ENCODE data around the gene MAST4.

Gene MAST4

DNA sequence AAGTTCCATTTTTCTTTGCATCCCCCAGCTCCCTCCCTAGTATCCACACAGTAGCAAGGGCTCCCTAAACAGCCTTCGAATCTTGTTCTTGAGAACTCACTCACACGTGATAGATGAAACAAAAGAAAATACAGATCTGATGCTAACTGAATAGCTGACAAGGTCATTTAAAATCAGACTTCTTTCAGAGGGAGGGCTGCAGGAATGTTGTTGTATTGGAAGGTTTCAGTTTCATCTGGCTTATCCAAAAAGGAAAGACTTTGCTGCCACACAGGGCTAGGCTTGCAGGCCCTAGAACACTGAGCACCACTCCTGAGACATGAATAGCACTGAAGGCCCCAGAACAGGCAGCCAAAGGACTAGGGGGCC is 597.2 kb downstream of the MAST4 start:
- no peaks in the 10 kb centered on the region for H4K20me1 ChIP-seq (ENCODE audit: insufficient read depth, low read length)
- H3K4me1 ChIP-seq (ENCODE audit: low read length), result no peaks in the 10 kb centered on the region
- H3K79me2 ChIP-seq (ENCODE audit: low read length), result no peaks in the 10 kb centered on the region
- TF ChIP-seq, protein P1, sequence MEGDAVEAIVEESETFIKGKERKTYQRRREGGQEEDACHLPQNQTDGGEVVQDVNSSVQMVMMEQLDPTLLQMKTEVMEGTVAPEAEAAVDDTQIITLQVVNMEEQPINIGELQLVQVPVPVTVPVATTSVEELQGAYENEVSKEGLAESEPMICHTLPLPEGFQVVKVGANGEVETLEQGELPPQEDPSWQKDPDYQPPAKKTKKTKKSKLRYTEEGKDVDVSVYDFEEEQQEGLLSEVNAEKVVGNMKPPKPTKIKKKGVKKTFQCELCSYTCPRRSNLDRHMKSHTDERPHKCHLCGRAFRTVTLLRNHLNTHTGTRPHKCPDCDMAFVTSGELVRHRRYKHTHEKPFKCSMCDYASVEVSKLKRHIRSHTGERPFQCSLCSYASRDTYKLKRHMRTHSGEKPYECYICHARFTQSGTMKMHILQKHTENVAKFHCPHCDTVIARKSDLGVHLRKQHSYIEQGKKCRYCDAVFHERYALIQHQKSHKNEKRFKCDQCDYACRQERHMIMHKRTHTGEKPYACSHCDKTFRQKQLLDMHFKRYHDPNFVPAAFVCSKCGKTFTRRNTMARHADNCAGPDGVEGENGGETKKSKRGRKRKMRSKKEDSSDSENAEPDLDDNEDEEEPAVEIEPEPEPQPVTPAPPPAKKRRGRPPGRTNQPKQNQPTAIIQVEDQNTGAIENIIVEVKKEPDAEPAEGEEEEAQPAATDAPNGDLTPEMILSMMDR (IDR thresholded peaks at IDR 0.05; ENCODE audit: low read length), result no peak
- TF ChIP-seq EZH2 (optimal IDR thresholded peaks at IDR 0.05; ENCODE audit: low read depth, low read length) (no peak), EZH2phosphoT487 (IDR thresholded peaks at IDR 0.05; ENCODE audit: low read length) (no peak)
- no peaks in the 10 kb centered on the region for H3K36me3 ChIP-seq (replicated peaks; ENCODE audit: insufficient read depth, low read length)
- no peak overlapping the region for H3K9ac ChIP-seq (ENCODE audit: low read length)
- H3K9me3 ChIP-seq (replicated peaks; ENCODE audit: insufficient read depth, low read length), result no peaks in the 10 kb centered on the region
- no peak overlapping the region for H3K4me3 ChIP-seq (ENCODE audit: low read length)
- H2AFZ ChIP-seq (ENCODE audit: low read length), result no peak overlapping the region
- no peak overlapping the region for H3K4me2 ChIP-seq (ENCODE audit: low read depth, low read length)
- no peaks in the 10 kb centered on the region for H3F3A ChIP-seq (ENCODE audit: insufficient read depth, low read length)
- no peak overlapping the region for H3K27ac ChIP-seq (ENCODE audit: low read length)
- DNase-seq, result no peak
- H3K9me2 ChIP-seq (replicated peaks; ENCODE audit: insufficient read depth, low read length), result no peaks in the 10 kb centered on the region
- no peaks in the 10 kb centered on the region for H3K27me3 ChIP-seq (replicated peaks; ENCODE audit: insufficient read depth, low read length)

DNA sequence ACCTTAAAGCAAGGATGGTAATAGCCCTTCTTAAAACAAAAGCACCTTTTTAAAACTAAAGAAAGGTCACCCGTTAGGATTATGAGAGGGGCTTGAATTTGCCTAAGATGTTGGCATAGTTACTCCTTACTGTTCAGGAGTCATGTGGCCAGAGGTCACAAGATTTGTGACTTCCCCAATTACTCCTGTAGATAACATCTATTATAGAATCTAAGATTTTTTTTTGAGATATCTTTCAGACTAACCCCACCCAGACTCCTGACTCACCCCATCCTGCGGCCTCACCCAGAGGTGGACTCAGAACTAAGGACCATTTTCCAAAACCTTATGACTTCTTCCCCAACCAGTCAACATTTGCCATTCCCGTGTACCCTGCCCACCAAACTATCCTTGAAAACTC is 598.0 kb downstream of the MAST4 start:
- Histone ChIP-seq H3K79me2 (ENCODE audit: low read length) (no peaks in the 10 kb centered on the region), H3K36me3 (replicated peaks; ENCODE audit: insufficient read depth, low read length) (no peaks in the 10 kb centered on the region), H3F3A (ENCODE audit: insufficient read depth, low read length) (no peaks in the 10 kb centered on the region), H3K4me1 (ENCODE audit: low read length) (no peaks in the 10 kb centered on the region), H4K20me1 (ENCODE audit: insufficient read depth, low read length) (no peaks in the 10 kb centered on the region), H2AFZ (ENCODE audit: low read length) (no peak overlapping the region), H3K27me3 (replicated peaks; ENCODE audit: insufficient read depth, low read length) (no peaks in the 10 kb centered on the region), H3K9me3 (replicated peaks; ENCODE audit: insufficient read depth, low read length) (no peaks in the 10 kb centered on the region), H3K9me2 (replicated peaks; ENCODE audit: insufficient read depth, low read length) (no peaks in the 10 kb centered on the region), H3K4me3 (ENCODE audit: low read length) (no peak overlapping the region), H3K4me2 (ENCODE audit: low read depth, low read length) (no peak overlapping the region), H3K9ac (ENCODE audit: low read length) (no peak overlapping the region), H3K27ac (ENCODE audit: low read length) (no peak overlapping the region)
- DNase-seq, result no peak
- TF ChIP-seq, protein P1 (IDR thresholded peaks at IDR 0.05; ENCODE audit: low read length), result no peak
- no peak for TF ChIP-seq EZH2phosphoT487 (IDR thresholded peaks at IDR 0.05; ENCODE audit: low read length)
- TF ChIP-seq EZH2 (optimal IDR thresholded peaks at IDR 0.05; ENCODE audit: low read depth, low read length), result no peak

DNA sequence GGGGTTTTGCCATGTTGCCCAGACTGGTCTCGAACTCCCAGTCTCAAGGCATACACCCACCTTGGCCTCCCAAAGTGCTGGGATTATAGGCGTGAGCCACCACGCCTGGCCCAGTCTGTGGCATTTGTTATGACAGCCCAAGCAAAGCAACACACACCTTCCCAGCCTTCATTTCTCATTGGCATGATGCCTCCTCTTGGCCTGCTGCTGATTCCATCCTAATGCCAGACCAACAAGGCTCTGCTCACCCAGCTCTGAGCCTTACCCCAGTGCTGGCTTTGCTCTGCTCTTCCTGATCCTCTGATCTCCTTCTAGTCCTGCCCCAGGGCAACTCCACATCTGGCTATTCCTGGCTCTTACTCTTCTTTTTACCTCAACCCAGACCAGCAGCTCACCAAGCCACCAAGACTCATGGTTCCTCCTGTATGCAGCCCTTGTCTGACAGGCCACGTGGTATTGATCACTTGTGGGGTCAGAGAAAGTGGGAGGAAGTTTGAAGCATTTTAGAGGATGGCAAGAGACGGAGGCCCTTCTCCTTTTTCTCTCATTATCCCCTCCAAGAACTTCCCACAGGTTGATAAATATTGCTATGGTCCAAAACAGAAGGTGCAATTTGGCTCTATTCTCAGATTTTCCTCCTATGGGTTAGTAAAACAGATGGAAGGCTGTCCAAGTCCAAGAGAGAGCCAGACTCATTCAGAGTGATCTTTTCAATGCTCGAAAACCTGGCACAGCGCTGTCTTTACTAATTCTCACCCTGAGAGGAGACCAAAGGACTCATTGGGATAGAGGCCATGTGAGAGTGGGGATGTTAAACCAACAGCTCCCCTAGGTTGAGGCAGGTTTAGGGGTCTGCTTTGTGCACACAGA is 599.4 kb downstream of the MAST4 start:
- H3K9me2 ChIP-seq (replicated peaks; ENCODE audit: insufficient read depth, low read length), result no peaks in the 10 kb centered on the region
- TF ChIP-seq, protein P1 (IDR thresholded peaks at IDR 0.05; ENCODE audit: low read length), result no peak
- no peak for TF ChIP-seq EZH2 (optimal IDR thresholded peaks at IDR 0.05; ENCODE audit: low read depth, low read length)
- TF ChIP-seq EZH2phosphoT487 (IDR thresholded peaks at IDR 0.05; ENCODE audit: low read length), result no peak
- no peak overlapping the region for H3K4me3 ChIP-seq (ENCODE audit: low read length)

More for the DNA sequence above, 599.4 kb downstream of the MAST4 start:
- Histone ChIP-seq H3K9ac (ENCODE audit: low read length) (no peak overlapping the region), H3K36me3 (replicated peaks; ENCODE audit: insufficient read depth, low read length) (no peaks in the 10 kb centered on the region), H4K20me1 (ENCODE audit: insufficient read depth, low read length) (no peaks in the 10 kb centered on the region), H3K9me3 (replicated peaks; ENCODE audit: insufficient read depth, low read length) (no peaks in the 10 kb centered on the region), H3K4me1 (ENCODE audit: low read length) (no peaks in the 10 kb centered on the region), H3K27ac (ENCODE audit: low read length) (no peak overlapping the region), H3F3A (ENCODE audit: insufficient read depth, low read length) (no peaks in the 10 kb centered on the region), H3K27me3 (replicated peaks; ENCODE audit: insufficient read depth, low read length) (no peaks in the 10 kb centered on the region), H2AFZ (ENCODE audit: low read length) (no peak overlapping the region), H3K79me2 (ENCODE audit: low read length) (no peaks in the 10 kb centered on the region), H3K4me2 (ENCODE audit: low read depth, low read length) (no peak overlapping the region)
- no peak for DNase-seq

Measured in MM.1S (cell line).